ENCODE results near the gene FARSA.
"Not testable (repeated sequence)": the region's sequence is repeated elsewhere in the genome, so short reads cannot be mapped to it uniquely, and the experiment has no call there.

Gene FARSA

DNA sequence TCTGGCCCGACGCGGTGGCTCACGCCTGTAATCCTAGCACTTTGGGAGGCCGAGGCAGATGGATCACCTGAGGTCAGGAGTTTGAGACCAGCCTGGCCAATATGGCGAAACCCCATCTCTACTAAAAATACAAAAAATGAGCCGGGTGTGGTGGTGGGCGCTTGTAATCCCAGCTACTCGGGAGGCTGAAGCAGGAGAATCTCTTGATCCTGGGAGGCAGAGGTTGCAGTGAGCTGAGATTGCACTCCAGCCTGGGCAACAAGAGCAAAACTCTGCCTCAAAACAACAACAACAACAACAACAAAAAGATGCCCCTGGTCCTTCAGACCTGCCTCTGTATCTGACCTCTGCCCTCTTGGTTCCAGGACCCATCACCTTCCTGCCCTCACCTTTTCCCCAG, 22.1 kb upstream of the FARSA start:
- intact Hi-C loops (cut with DNase I) = not testable (repeated sequence)
- DNase-seq = peak in 1 of 10 donors; percentile 20

DNA sequence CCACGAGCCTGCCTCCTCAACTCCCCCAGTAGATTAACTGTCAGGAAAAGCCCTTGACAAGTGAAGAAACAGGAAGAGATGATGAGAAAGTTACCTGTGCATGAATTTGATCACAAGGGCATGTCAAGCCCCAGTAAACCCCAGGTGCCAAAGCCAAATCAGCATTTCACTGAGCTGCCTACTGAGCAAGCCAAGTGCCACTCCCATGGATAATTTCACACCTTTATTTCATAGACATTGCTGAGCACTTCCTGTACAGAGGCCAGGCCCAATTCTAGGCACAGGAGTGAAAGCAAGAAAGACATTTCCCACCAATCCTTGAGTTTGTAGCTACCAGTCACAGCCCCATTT, 21.1 kb upstream of the FARSA start:
- intact Hi-C loops (cut with DNase I) = no loop called here
- no peak for DNase-seq

DNA sequence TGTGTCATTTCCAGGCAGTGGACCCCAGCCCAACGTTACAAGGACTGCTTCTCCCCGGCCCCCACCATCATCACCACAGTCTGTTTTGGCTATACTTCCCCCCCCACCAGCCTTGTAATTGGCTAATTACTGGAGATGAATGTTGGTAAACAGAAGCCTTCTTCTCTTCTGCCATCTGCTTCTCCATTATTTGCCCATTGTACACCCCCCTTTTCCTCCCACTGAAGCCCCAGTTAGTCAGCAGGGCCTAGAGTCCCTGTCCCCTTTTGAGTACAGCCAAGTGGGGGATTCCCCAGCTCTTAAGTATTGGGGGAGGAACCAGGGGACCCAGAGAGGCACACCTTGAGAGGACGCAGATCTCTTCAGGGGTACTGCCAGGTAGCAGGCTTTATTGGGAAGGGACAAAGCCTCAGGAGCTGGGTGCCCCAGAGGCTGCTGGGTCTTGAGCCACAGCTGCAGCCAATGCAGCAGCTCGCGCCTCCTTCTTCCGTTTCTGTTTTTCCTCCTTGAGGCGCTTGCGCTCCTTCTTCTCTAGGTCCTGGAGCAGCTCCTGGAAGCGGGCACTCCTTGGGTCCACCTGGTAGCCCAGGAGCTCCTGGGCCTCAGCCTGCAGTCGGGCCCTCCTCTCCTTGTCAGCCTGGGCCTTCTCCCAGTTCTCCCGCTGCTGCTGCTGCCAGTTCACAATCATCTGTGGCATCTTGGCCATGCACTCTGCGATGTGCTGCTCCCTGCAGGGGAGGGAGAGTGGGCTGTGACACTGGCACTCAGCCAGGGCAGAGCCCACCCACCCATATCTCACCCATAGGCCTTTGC, 20.5 kb upstream of the FARSA start:
- DNase-seq = no peak
- intact Hi-C loops (cut with DNase I) = no loop called here

DNA sequence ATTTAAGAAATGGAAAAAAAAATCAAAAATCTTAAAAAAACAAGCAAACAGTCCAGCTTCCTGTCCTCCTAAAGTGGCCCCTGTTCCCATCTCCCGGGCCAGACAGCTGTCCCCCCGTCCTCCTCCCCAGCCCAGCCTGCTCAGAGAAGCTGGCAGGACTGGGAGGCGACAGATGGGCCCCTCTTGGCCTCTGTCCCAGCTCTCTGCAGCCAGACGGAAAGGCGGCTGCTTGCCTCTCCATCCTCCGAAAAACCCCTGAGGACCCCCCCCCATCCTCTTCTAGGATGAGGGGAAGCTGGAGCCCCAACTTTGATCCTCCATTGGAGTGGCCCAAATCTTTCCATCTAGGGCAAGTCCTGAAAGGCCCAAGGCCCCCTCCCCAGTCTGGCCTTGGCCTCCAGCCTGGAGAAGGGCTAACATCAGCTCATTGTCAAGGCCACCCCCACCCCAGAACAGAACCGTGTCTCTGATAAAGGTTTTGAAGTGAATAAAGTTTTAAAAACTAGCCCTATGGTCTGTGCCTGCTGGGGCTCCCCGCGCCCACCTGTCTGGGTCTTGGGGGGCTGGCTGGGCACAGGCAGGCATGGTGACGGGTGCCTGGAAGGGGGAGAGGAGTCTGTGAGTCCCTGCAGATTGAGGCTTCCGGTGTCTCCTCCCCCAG, 19.8 kb upstream of the FARSA start:
- DNase-seq = peak in 9 of 10 donors; percentile 54 to 95 (median 64)
- intact Hi-C loops (cut with DNase I) = no loop called here

DNA sequence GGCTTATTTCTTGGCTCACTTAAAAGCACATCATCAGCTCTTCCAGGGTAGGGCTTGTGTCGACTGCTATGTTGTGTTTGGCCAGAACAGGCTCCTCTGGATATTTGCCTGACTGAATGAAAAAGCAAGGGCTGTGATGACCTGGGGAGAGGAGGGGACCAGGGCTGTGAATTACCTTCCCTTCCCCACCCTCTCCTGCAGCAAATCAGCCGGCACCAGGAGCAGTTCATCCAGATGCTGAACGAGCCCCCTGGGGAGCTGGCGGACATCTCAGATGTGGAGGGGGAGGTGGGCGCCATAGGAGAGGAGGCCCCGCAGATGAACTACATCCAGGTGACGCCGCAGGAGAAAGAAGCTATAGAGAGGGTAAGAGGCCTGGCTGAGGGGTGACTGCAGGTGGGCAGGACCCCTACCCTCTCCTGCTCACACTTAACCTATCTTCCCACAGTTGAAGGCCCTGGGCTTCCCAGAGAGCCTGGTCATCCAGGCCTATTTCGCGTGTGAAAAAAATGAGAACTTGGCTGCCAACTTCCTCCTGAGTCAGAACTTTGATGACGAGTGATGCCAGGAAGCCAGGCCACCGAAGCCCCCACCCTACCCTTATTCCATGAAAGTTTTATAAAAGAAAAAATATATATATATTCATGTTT, 19.1 kb upstream of the FARSA start:
- DNase-seq = no peak
- intact Hi-C loops (cut with DNase I) = no loop called here

DNA sequence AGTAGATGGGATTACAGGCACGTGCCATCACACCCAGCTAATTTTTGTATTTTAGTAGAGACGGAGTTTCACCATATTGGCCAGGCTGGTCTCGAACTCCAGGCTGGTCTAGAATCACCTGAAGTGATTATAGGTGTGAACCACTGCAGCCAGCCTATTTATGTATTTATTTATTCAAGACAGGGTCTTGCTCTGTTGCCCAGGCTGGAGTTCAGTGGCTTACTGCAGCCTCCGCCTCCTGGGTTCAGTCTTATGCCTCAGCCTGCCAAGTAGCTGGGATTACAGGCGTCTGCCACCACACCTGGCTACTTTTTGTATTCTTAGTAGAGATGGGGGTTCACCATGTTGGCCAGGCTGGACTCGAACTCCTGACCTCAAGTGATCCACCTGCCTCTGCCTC, 18.5 kb upstream of the FARSA start:
- intact Hi-C loops (cut with DNase I); DNase-seq: not testable (repeated sequence)

DNA sequence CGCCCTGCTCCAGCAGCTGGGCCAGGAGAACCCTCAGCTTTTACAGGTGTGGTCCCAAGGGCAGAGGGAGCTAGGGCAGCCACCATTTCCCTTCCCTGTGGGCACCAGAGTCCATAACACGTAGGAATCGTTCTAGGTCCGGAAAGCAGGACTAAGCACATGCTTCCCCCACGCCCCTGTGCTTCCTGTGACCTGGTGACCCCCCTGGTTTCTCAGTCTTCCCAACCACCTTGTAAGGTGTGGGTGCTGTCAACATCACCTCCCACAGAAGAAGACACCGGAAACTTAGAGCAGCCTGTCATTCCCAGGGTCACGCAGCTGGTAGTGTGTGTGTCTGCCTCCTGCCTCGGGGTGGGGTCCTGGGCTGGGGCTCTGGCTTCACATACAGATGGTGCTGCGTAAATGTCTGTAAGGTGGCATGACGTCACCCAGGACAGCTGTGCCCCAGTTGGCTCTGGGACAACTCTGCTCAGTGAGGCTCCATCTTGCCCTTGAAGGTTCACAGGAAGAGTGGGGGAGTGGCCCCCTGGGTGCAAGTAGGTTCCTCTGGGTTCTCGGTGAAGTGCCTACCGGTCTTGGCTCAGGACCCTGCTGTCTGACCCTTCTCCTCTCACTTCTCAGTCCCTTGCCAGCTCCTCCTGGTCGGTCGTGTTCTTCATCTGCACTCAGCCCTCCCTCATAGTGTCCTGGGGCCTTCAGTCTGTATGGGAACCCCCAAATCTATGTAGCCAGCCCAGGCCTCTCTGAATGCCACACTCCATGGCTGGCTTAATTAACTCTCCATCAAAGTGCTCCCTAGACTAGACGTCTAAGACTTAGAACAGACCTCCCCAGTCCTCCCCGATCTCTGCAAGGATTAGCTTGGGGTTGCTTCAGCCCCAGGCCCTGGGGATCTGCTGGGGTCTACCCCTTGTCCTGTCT, 16.1 kb upstream of the FARSA start:
- intact Hi-C loops (cut with DNase I) = no loop called here

DNA sequence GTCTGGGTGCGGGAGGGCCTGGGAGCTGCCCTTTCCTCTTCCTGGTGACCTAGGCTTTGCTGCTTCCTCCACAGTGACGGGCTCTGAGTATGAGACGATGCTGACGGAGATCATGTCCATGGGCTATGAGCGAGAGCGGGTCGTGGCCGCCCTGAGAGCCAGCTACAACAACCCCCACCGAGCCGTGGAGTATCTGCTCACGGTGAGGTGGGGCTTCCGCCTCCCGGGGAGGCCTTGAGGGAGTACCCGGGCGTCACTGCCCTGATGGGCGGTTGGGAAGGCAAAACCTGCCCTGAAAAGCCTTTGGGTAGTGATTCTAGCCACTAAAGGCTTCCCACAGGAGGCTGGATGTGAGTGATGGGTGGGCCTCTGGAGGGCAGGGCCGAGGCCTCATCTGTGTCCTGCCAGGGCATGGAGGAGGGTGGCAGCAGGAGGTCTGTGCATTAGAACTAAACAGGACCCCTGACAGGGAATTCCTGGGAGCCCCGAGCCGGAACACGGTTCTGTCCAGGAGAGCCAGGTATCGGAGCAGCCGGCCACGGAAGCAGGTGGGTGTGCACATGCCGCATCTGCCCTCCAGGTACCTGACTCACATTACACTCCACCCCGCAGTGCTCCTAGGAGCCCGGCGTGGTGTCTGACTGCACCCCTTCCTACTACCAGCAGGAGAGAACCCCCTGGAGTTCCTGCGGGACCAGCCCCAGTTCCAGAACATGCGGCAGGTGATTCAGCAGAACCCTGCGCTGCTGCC, 15.3 kb upstream of the FARSA start:
- no peak for DNase-seq
- intact Hi-C loops (cut with DNase I) = no loop called here

More for the DNA sequence above, 16.1 kb upstream of the FARSA start:
- DNase-seq = no peak

DNA sequence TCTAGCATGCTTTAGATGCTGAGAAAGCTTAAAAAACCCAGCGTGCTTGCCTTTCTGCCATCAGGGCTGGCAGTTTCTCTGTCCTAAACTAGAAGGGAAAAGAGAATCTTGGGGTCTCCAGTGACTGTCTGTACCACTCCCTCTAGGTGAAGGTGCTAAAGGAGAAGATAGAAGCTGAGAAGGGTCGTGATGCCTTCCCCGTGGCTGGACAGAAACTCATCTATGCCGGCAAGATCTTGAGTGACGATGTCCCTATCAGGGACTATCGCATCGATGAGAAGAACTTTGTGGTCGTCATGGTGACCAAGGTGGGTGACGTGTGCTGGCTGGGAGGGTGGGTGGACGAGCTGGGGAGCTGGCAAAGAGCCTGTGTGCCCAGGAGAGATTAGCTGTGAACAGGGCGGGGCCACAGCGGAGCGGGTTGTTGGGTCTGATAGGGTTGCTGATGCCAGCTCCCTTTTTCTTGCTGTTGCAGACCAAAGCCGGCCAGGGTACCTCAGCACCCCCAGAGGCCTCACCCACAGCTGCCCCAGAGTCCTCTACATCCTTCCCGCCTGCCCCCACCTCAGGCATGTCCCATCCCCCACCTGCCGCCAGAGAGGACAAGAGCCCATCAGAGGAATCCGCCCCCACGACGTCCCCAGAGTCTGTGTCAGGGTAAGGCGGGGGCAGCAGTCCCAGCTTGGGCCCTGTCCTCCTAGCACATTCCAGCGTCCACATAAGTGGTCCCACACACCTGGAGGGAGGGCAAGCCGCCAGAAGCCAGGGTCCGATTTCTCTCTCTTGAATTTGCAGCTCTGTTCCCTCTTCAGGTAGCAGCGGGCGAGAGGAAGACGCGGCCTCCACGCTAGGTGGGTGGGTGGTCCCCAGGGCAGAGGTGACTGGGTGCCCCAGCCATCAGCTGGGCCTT, 14.4 kb upstream of the FARSA start:
- intact Hi-C loops (cut with DNase I) = no loop called here
- no peak for DNase-seq

DNA sequence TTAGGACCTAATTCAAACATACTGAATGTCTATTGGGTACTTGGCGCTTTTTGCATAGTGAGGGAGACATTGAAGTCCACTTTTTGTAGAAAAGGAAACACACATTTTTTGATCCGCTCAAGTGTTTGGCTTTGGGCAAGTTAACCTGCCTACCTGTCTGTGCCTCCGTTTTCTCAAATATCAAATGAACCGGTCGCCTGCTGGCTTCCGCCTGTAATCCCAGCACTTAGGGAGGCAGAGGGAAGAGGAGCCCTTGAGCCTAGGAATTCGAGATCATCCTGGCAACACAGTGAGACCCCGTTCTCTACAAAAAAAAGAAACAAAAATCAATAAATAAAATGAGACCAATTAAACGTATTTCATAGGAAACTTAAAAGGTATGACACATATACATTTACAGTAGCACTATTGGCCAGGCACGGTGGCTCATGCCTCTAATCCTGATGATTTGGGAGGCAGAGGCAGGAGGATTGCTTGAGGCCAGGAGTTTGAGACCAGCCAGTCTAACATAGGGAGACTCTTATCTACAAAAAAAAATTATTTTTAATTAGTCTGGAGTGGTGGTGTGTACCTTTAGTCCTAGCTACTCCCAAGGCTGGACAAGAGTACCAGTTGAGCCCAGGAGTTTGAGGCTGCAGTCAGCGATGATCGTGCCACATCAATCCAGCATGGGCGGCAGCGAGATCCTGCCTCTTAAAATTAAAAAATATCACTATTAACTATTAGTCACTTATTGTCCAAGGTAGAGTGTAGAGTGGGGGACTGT, 13.4 kb upstream of the FARSA start:
- intact Hi-C loops (cut with DNase I) = no loop called here
- DNase-seq = no peak

DNA sequence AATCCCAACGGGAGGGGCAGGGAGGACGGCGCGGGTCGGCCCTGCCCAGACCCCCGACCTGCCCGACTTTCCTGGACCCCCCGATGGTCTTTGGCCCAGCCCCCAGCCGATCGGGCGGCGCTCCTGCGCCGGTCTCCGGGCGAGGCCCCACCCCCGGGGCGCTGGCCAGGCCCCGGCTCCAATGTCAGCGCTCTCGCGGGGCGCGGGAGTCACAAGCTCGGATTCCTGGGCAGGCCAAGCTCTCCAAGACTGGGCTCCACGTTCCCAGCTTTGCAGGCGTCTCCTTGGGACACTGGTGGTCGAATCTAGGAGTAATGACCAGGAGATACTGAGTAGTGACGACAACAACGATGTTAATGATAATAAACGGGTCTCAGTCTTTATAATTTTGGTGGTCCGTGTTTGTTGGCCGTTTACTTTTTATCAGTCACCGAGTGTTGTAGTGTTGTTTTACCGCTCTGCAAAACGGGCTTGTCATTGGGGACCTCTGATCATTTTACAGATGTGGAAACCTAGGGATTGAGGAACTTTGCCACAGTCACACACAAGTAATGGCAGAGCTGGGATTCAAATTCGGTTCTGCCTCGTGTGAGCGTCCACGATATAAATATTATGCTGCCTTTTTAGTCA, 12.7 kb upstream of the FARSA start:
- intact Hi-C loops (cut with DNase I) = no loop called here

DNA sequence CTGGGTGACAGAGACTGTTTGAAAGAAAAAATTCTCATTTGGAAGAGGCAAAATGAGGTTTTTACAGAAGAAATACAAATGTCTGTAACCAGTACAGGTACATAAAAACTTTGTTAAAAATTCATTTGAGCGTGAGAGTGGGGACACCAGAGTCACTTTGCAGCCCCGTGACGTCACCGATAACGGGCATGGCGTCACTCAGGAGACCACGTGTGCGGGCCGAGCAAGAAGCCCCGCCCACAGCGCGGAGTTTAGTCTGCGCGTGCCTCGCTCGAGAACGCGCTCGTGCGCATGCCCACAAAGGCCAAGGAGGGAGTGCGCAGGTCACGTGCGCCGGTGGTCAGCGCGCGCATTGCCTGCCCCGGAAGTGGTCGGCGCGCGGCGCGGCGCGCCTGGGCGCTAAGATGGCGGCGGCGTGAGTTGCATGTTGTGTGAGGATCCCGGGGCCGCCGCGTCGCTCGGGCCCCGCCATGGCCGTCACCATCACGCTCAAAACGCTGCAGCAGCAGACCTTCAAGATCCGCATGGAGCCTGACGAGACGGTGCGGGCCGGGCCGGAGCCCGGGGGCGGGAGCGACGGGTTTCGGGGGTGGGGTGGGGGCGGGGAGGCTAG, 12.1 kb upstream of the FARSA start, which contains the start of gene RAD23A:
Gene RAD23A (plus strand): TSS at position 384 of the 613 bp plus-strand sequence. CDS start 87 bp downstream, at position 471.
- DNase-seq = peak; percentile 84 to 99 (median 90)
- intact Hi-C loops (cut with DNase I) = no loop called here

More for the DNA sequence above, 12.7 kb upstream of the FARSA start:
- peak in 4 of 10 donors; percentile 22 to 91 (median 54) for DNase-seq

DNA sequence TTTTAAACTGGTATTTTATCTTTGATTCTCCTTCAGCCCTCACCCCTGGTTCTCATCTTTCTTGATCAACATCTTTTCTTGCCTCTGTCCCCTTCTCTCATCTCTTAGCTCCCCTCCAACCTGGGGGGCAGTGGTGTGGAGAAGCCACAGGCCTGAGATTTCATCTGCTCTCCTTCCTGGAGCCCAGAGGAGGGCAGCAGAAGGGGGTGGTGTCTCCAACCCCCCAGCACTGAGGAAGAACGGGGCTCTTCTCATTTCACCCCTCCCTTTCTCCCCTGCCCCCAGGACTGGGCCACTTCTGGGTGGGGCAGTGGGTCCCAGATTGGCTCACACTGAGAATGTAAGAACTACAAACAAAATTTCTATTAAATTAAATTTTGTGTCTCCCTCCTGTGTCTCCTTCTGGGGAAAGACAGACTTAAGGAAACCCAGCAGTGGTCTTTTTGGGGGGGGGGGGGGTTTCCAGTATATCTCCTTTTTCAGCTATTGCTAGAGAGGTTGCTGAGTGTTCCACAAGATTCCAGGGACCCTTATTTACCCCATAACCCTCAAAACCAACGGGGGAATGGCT, 10.7 kb upstream of the FARSA start:
- DNase-seq = no peak
- intact Hi-C loops (cut with DNase I) = no loop called here

DNA sequence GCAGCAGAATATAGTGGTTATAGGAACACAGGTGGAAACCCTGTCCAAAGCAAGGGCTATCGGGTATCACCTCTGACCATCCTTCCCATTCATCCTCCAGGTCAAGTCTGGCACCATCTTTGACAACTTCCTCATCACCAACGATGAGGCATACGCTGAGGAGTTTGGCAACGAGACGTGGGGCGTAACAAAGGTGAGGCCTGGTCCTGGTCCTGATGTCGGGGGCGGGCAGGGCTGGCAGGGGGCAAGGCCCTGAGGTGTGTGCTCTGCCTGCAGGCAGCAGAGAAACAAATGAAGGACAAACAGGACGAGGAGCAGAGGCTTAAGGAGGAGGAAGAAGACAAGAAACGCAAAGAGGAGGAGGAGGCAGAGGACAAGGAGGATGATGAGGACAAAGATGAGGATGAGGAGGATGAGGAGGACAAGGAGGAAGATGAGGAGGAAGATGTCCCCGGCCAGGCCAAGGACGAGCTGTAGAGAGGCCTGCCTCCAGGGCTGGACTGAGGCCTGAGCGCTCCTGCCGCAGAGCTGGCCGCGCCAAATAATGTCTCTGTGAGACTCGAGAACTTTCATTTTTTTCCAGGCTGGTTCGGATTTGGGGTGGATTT, 10.0 kb upstream of the FARSA start:
- DNase-seq = no peak
- intact Hi-C loops (cut with DNase I) = no loop called here

DNA sequence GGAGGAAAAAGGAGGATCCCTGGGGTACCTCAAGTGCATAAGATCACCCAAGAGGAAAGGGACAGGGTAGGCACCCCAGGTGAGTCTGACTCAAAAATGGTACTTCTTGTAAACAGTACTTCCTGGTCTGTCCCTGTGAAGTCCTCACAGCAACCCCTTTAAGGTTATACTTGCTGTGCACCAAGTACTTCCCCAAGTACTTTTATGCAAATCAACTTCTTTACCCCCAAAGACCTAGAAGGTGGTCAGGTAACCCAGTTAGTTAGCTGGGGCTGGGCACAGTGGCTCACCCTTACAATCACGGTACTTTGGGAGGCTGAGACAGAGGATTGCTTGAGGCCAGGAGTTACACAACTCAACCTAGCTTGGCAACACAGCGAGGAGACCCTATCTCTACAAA, 7.4 kb upstream of the FARSA start:
- no peak for DNase-seq
- intact Hi-C loops (cut with DNase I) = no loop called here

DNA sequence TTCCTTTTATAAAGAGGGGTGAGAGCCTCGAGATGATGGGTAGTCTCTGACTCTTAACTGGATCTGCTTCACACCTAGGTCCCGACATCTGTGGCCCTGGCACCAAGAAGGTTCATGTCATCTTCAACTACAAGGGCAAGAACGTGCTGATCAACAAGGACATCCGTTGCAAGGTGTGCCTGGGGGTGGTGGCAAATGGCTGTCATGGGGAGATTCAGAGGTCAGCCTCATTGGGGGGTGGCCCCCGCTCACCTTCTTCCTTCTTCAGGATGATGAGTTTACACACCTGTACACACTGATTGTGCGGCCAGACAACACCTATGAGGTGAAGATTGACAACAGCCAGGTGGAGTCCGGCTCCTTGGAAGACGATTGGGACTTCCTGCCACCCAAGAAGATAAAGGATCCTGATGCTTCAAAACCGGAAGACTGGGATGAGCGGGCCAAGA, 6.5 kb upstream of the FARSA start:
- no peak for DNase-seq
- intact Hi-C loops (cut with DNase I) = loop anchor here (10.0 kb wide), 1 partner anchor 55 kb away; the partner anchor contains the start of genes DNASE2 and KLF1
